Hepatocyte (in vitro differentiated cells): Measurements from ENCODE around the gene CCER1. TPM values are rescaled to one million over a fixed set of nuclear protein-coding genes. Genes with fewer than 3 reads are reported as not detected.

Source experiments
- DNase-seq: peaks from one replicate; pipeline ENCODE4 v3.0.0-alpha.2; 2016; ENCODE audit warnings: low spot score
- H2AFZ ChIP-seq: fragments of 200-600 bp; sonication (generic); 2 replicates; pipeline ENCODE4 v1.6.0; 2016; ENCODE audit warnings: antibody characterized with exemption, mild to moderate bottlenecking
- H3K27ac ChIP-seq: fragments of 200-600 bp; sonication (generic); 2 replicates; pipeline ENCODE4 v1.5.1; 2016; ENCODE audit warnings: mild to moderate bottlenecking
- H3K27me3 ChIP-seq: fragments of 200-600 bp; sonication (generic); 2 replicates; pipeline ENCODE4 v1.6.1; 2016
- H3K36me3 ChIP-seq: fragments of 200-600 bp; sonication (generic); replicated peaks from 2 replicates; pipeline ENCODE4 v1.5.1; 2016; ENCODE audit warnings: low read depth; ENCODE audit not compliant: insufficient read depth
- H3K4me1 ChIP-seq: fragments of 200-600 bp; sonication (generic); 2 replicates; pipeline ENCODE4 v1.5.1; 2016; ENCODE audit warnings: mild to moderate bottlenecking, moderate library complexity; ENCODE audit not compliant: insufficient read depth
- H3K4me2 ChIP-seq: fragments of 200-600 bp; sonication (generic); 2 replicates; pipeline ENCODE4 v1.6.0; 2016
- H3K4me3 ChIP-seq: fragments of 200-600 bp; sonication (generic); 2 replicates; pipeline ENCODE4 v1.5.1; 2016; ENCODE audit warnings: mild to moderate bottlenecking
- H3K79me2 ChIP-seq: fragments of 200-600 bp; sonication (generic); 2 replicates; pipeline ENCODE4 v1.6.0; 2017; ENCODE audit warnings: mild to moderate bottlenecking
- H3K9me2 ChIP-seq: fragments of 200-600 bp; sonication (generic); replicated peaks from 2 replicates; pipeline ENCODE4 v1.6.0; 2017; ENCODE audit warnings: mild to moderate bottlenecking; ENCODE audit not compliant: insufficient read depth
- H3K9me3 ChIP-seq: fragments of 200-600 bp; sonication (generic); 2 replicates; pipeline ENCODE4 v1.5.1; 2016; ENCODE audit warnings: low read depth, mild to moderate bottlenecking
- H4K20me1 ChIP-seq: fragments of 200-600 bp; sonication (generic); 2 replicates; pipeline ENCODE4 v1.6.0; 2016; ENCODE audit warnings: mild to moderate bottlenecking; ENCODE audit not compliant: insufficient read depth, poor library complexity, severe bottlenecking
- EZH2 ChIP-seq: fragments of 200-600 bp; sonication (generic); IDR thresholded peaks from 2 replicates; pipeline ENCODE4 v1.6.1; 2016; ENCODE audit warnings: antibody characterized with exemption, mild to moderate bottlenecking, borderline replicate concordance
- EZH2phosphoT487 ChIP-seq: fragments of 200-600 bp; sonication (generic); IDR thresholded peaks from one replicate; pipeline ENCODE4 v1.6.1; 2018; ENCODE audit warnings: antibody characterized with exemption, mild to moderate bottlenecking, low read depth, moderate library complexity; ENCODE audit not compliant: unreplicated experiment, severe bottlenecking
- WGBS: methylation state at CpG from one replicate; pipeline ENCODE4 v1.1.6; 2016; ENCODE audit warnings: low lambda C conversion rate; ENCODE audit errors: missing lambda C conversion rate; 5-methylcytosine and 5-hydroxymethylcytosine counted together
- polyA plus RNA-seq: library from polyadenylated mRNA; unstranded; fragments of >200 nt; fragmentation: Nextera tagmentation; extraction: Ambion mirVana; gene quantifications from 2 replicates; pipeline ENCODE4 v1.2.1, GENCODE V29; 2016
- total RNA-seq: library from RNA; depleted of rRNA; stranded (reverse); fragments of >200 nt; gene quantifications from 2 replicates; pipeline ENCODE4 v1.2.3, GENCODE V29; 2014
- TF ChIP-seq, protein P1 (sequence below): fragments of 200-600 bp; sonication (generic); IDR thresholded peaks from 2 replicates; pipeline ENCODE4 v1.5.1; 2016; ENCODE audit warnings: antibody characterized with exemption, mild to moderate bottlenecking; ENCODE audit not compliant: poor library complexity

CCER1 gene
- total and polyA plus RNA-seq, 2 experiments from 2014 or later: not detected

DNA sequence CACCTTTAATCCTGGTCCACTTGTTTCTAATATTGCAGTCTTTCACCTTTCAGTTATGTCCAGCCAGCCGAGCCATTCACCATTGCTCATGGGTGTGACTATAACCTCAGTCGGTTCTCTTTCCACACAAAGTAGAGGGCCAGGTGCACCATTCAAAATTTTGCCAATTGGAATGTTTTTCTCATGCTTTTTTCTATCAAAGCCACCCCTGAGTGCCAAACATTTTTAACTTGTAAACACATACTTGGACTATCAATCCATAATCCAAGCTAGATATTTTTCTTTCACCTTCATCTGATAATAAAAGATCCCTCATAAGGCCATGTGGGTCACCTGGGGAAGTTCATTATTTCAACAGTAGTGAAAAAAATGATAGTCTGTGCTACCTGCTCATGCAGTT, 52.4 kb downstream of the CCER1 start:
- H3K36me3 ChIP-seq: no peaks in the 10 kb centered on the region
- no peaks in the 10 kb centered on the region for H3K27me3 ChIP-seq
- H3K4me3 ChIP-seq: no peak overlapping the region
- 90% methylated on average over 2 of the region's 2 CpGs for WGBS
- no peak overlapping the region for H2AFZ ChIP-seq
- no peaks in the 10 kb centered on the region for H3K9me3 ChIP-seq
- H3K27ac ChIP-seq: no peak overlapping the region
- no peaks in the 10 kb centered on the region for H4K20me1 ChIP-seq
- H3K9me2 ChIP-seq: no peaks in the 10 kb centered on the region
- no peaks in the 10 kb centered on the region for H3K4me1 ChIP-seq
- DNase-seq: no peak
- no peaks in the 10 kb centered on the region for H3K79me2 ChIP-seq
- TF ChIP-seq, protein P1, sequence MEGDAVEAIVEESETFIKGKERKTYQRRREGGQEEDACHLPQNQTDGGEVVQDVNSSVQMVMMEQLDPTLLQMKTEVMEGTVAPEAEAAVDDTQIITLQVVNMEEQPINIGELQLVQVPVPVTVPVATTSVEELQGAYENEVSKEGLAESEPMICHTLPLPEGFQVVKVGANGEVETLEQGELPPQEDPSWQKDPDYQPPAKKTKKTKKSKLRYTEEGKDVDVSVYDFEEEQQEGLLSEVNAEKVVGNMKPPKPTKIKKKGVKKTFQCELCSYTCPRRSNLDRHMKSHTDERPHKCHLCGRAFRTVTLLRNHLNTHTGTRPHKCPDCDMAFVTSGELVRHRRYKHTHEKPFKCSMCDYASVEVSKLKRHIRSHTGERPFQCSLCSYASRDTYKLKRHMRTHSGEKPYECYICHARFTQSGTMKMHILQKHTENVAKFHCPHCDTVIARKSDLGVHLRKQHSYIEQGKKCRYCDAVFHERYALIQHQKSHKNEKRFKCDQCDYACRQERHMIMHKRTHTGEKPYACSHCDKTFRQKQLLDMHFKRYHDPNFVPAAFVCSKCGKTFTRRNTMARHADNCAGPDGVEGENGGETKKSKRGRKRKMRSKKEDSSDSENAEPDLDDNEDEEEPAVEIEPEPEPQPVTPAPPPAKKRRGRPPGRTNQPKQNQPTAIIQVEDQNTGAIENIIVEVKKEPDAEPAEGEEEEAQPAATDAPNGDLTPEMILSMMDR: no peak
- TF ChIP-seq EZH2phosphoT487 (no peak), EZH2 (no peak)
- no peak overlapping the region for H3K4me2 ChIP-seq

Other genes with a start within 250 kb of the CCER1 start
- gene EPYC, start 49.8 kb upstream of the CCER1 start, total RNA-seq: 0.27 and 0.92 TPM in 2 replicates
- gene EPYC, start 49.8 kb upstream of the CCER1 start, polyA plus RNA-seq: 0.40 and 0.55 TPM in 2 replicates
- 0.10 TPM in 1 of 2 replicates, not detected in the other for gene KERA, start 102.8 kb upstream of the CCER1 start, total RNA-seq
- gene KERA, start 102.8 kb upstream of the CCER1 start, polyA plus RNA-seq: 0.34 and 0.97 TPM in 2 replicates
- 1,782 and 2,030 TPM in 2 replicates for gene LUM, start 156.3 kb upstream of the CCER1 start, total RNA-seq
- gene LUM, start 156.3 kb upstream of the CCER1 start, polyA plus RNA-seq: 1,853 and 2,098 TPM in 2 replicates
- gene DCN, start 227.6 kb upstream of the CCER1 start, total RNA-seq: 1,789 and 1,996 TPM in 2 replicates
- gene DCN, start 227.6 kb upstream of the CCER1 start, polyA plus RNA-seq: 2,382 and 2,576 TPM in 2 replicates